Endothelial cell of umbilical vein (primary cell): ENCODE measurements around the gene FRMD4A. TPM values are rescaled to one million over a fixed set of nuclear protein-coding genes. Genes with fewer than 3 reads are reported as not detected.

Experiments used
- BruUV-seq: library from RNA; stranded (reverse); fragments of 400-500 nt; replicated peaks from 2 replicates; lab custom pipeline; 2021; lab: Mats Ljungman, UMichigan
- CTCF ChIA-PET: fragments of 300-600, 350-600 bp; sonication (Branson Sonifier 250); formaldehyde crosslinking; loops from one replicate; lab custom pipeline; 2021; ENCODE audit warnings: antibody characterized with exemption, inconsistent platforms; lab: Charles Lee
- POLR2A ChIA-PET: fragments of 300-600, 350-600 bp; sonication (Branson Sonifier 250); formaldehyde crosslinking; loops from one replicate; lab custom pipeline; 2021; ENCODE audit warnings: antibody characterized with exemption, inconsistent platforms; lab: Charles Lee
- DNase-seq: peaks from one replicate; pipeline ENCODE4 v3.0.0-alpha.2; 2011; ENCODE audit warnings: low read depth, low spot score
- FAIRE-seq: peaks from 2 replicates; lab custom pipeline; 2011; peaks lifted over from hg19 to GRCh38; lab: Jason Lieb, UNC
- H2AFZ ChIP-seq: 2 replicates; pipeline ENCODE4 v1.6.0; 2012; ENCODE audit warnings: low read depth, low read length, control low read depth, inconsistent platforms
- H3K27ac ChIP-seq: 2 replicates; pipeline ENCODE4 v1.5.1; 2011; ENCODE audit warnings: low read depth, mild to moderate bottlenecking, control low read depth, low read length, moderate library complexity; ENCODE audit not compliant: insufficient read depth
- H3K27me3 ChIP-seq, 2 experiments: 2 replicates each; pipeline versions ENCODE4 v1.6.0 to v1.6.1; 2011; ENCODE audit warnings: low read length in 2 of 2, mixed read lengths in 1 of 2; ENCODE audit not compliant: control insufficient read depth in 2 of 2, insufficient read depth in 2 of 2
- H3K36me3 ChIP-seq, 2 experiments: 2 replicates in 1 of 2; 3 replicates in 1 of 2; pipeline ENCODE4 v1.5.1; 2011; ENCODE audit warnings: low read length in 2 of 2, mild to moderate bottlenecking in 1 of 2, moderate library complexity in 1 of 2; ENCODE audit not compliant: control insufficient read depth in 2 of 2, insufficient read depth in 2 of 2; ENCODE audit errors: extremely low read depth in 1 of 2
- H3K4me1 ChIP-seq: 3 replicates; pipeline ENCODE4 v1.5.1; 2011; ENCODE audit warnings: mild to moderate bottlenecking, low read length; ENCODE audit not compliant: control insufficient read depth, insufficient read depth; ENCODE audit errors: extremely low read depth
- H3K4me2 ChIP-seq: 2 replicates; pipeline ENCODE4 v1.6.1; 2011; ENCODE audit warnings: low read length, control low read depth, mixed read lengths; ENCODE audit not compliant: insufficient read depth
- H3K4me3 ChIP-seq, 3 experiments: fragments of 200-600 bp in 1 of 3; sonication (generic), shearing (Covaris generic) in 1 of 3; replicated peaks in 1 of 3; 2 replicates each; pipeline ENCODE4 v1.5.1; 2011 to 2016; ENCODE audit warnings: control low read depth in 3 of 3, low read length in 3 of 3, mild to moderate bottlenecking in 2 of 3, inconsistent platforms in 1 of 3, low read depth in 1 of 3, moderate library complexity in 1 of 3; ENCODE audit not compliant: insufficient read depth in 1 of 3
- H3K79me2 ChIP-seq: 2 replicates; pipeline ENCODE4 v1.6.0; 2012; ENCODE audit warnings: low read length, inconsistent platforms; ENCODE audit not compliant: control insufficient read depth, insufficient read depth
- H3K9ac ChIP-seq: replicated peaks from 2 replicates; pipeline ENCODE3; 2011; ENCODE audit warnings: low read length, control low read depth; ENCODE audit not compliant: insufficient read depth; ENCODE audit errors: extremely low read depth
- H3K9me1 ChIP-seq: replicated peaks from 3 replicates; pipeline ENCODE4 v1.6.0; 2011; ENCODE audit warnings: mild to moderate bottlenecking, low read length; ENCODE audit not compliant: control insufficient read depth, insufficient read depth; ENCODE audit errors: extremely low read depth
- H3K9me3 ChIP-seq: replicated peaks from 2 replicates; pipeline ENCODE4 v1.5.1; 2012; ENCODE audit warnings: low read length, inconsistent platforms; ENCODE audit not compliant: control insufficient read depth, insufficient read depth
- H4K20me1 ChIP-seq: replicated peaks from 2 replicates; pipeline ENCODE3; 2011; ENCODE audit warnings: mild to moderate bottlenecking, low read length; ENCODE audit not compliant: control insufficient read depth, insufficient read depth; ENCODE audit errors: extremely low read depth
- CTCF ChIP-seq, 2 donors: IDR thresholded peaks; 1 replicate in 1 of 2; 2 replicates in 1 of 2; pipeline ENCODE4 v1.5.1; 2011; ENCODE audit warnings: low read length in 2 of 2, mild to moderate bottlenecking in 2 of 2, moderate library complexity in 2 of 2, control low read depth in 1 of 2, inconsistent platforms in 1 of 2, low read depth in 1 of 2; ENCODE audit not compliant: insufficient read depth in 1 of 2; ENCODE audit errors: extremely low read depth in 1 of 2
- EZH2 ChIP-seq: IDR thresholded peaks from 2 replicates; pipeline ENCODE4 v1.6.1; 2012; ENCODE audit warnings: borderline replicate concordance, low read depth, mild to moderate bottlenecking, moderate library complexity, low read length, inconsistent platforms; ENCODE audit not compliant: severe bottlenecking
- FOS ChIP-seq: IDR thresholded peaks from 2 replicates; pipeline ENCODE4 v1.6.1; 2011; ENCODE audit warnings: mild to moderate bottlenecking, low read length, moderate library complexity, borderline replicate concordance; ENCODE audit not compliant: insufficient read depth
- GATA2 ChIP-seq: IDR thresholded peaks from 2 replicates; pipeline ENCODE4 v1.7.0; 2011; ENCODE audit warnings: low read depth, mild to moderate bottlenecking, moderate library complexity, mixed read lengths, low read length; ENCODE audit not compliant: insufficient read length, insufficient read depth
- JUN ChIP-seq: IDR thresholded peaks from 2 replicates; pipeline ENCODE4 v1.6.1; 2011; ENCODE audit warnings: borderline replicate concordance, low read depth; ENCODE audit not compliant: insufficient read length, insufficient read depth
- MYC ChIP-seq: IDR thresholded peaks from one replicate; pipeline ENCODE4 v1.6.1; 2011; ENCODE audit warnings: mild to moderate bottlenecking, low read depth, low read length
- POLR2A ChIP-seq: IDR thresholded peaks from 2 replicates; pipeline ENCODE4 v1.6.1; 2012; ENCODE audit warnings: low read depth, mild to moderate bottlenecking, control low read depth, low read length
- POLR2AphosphoS5 ChIP-seq: IDR thresholded peaks from 2 replicates; pipeline ENCODE4 v1.6.1; 2012; ENCODE audit warnings: low read depth, mild to moderate bottlenecking, control low read depth, low read length, moderate library complexity; ENCODE audit not compliant: insufficient read depth
- dilution Hi-C: fragments of 300-500 bp; cut with MboI; formaldehyde crosslinking; loops from one replicate; pipeline ENCODE4 v1.15.0; 2019; ENCODE audit warnings: low sequenced_read_pairs; ENCODE audit not compliant: extremely low pct_ligation_motif_present
- intact Hi-C: fragments of 100-400 bp; cut with micrococcal nuclease; formaldehyde crosslinking; loops from one replicate; pipeline ENCODE4 v1.10.0; 2022
- polyA plus RNA-seq, 4 experiments: library from polyadenylated mRNA; depleted of rRNA in 3 of 4; stranded (reverse) in 3 of 4; unstranded in 1 of 4; fragments of >200 nt; gene quantifications; 2 replicates each; pipeline versions ENCODE4 v1.2.1 to v1.2.3, GENCODE V29; 2011 to 2012; ENCODE audit warnings: missing spikeins in 1 of 4
- total RNA-seq: library from RNA; stranded (reverse); gene quantifications from 2 replicates; pipeline ENCODE4 v1.2.3, GENCODE V29; 2021
- TF ChIP-seq, protein P1 (sequence below): IDR thresholded peaks from 2 replicates; pipeline ENCODE4 v1.6.1; 2011; ENCODE audit not compliant: insufficient read depth, insufficient read length

FRMD4A gene
- total and polyA plus RNA-seq, 2 donors (not counting 3 experiments of a cell fraction or from before 2014, with no cell fraction given), result 123 to 148 TPM

DNA sequence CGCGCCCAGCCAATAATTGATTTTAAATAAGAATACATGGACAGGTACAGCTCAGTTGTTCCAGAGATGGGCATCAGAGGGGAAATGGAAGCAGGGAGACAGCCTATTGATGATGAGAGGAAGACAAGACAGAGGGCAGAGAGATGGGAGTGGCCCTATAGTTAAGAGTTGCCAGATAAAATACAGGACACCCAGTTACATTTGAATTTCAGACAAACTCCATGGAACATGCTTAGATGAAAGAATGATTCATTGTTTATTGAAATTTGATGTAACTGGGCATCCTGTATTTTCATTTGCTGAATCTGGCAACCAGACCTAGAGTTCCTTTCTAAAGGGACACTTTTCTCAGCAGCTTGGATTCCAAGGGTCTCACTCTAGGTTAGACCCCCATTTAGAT, 341.1 kb downstream of the FRMD4A start:
- H3K27me3 ChIP-seq, result no peaks in the 10 kb centered on the region
- H2AFZ ChIP-seq, result no peak overlapping the region
- H3K4me1 ChIP-seq, result peaks cover 80% of the 10 kb centered on the region
- FAIRE-seq, result no peak
- no peaks in the 10 kb centered on the region for H4K20me1 ChIP-seq
- H3K4me3 ChIP-seq, result no peak overlapping the region
- peak; percentile 36 for DNase-seq
- no peak for TF ChIP-seq GATA2
- no peak for TF ChIP-seq CTCF (IDR thresholded peaks at IDR 0.05; ENCODE audit: extremely low read depth in 1 of 2, insufficient read depth in 1 of 2, low read depth in 1 of 2, low read length in 2 of 2)
- TF ChIP-seq, protein P1, sequence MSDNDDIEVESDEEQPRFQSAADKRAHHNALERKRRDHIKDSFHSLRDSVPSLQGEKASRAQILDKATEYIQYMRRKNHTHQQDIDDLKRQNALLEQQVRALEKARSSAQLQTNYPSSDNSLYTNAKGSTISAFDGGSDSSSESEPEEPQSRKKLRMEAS, result no peak
- no peak for TF ChIP-seq FOS
- no peak for TF ChIP-seq EZH2
- no peak for TF ChIP-seq MYC
- no peak for TF ChIP-seq POLR2AphosphoS5
- TF ChIP-seq JUN, result no peak
- TF ChIP-seq POLR2A, result no peak
- H3K9ac ChIP-seq, result peak overlapping the region; percentile 86
- ChIA-PET POLR2A (interaction anchor here (0.6 kb wide), 1 partner anchor 392 kb away, joined by 5 read pairs; no protein-coding TSS in a partner anchor), CTCF (interaction anchor here (1.2 to 3.1 kb wide), 5 partner anchors 9 to 207 kb away, joined by 3 to 15 read pairs (median 3); no protein-coding TSS in a partner anchor)
- H3K79me2 ChIP-seq, result peaks cover 14% of the 10 kb centered on the region
- H3K9me1 ChIP-seq, result no peaks in the 10 kb centered on the region
- dilution Hi-C loops, result no loop called here
- intact Hi-C loops, result loop anchor here (1.0 to 2.0 kb wide), 5 partner anchors 44 to 202 kb away; no protein-coding TSS in a partner anchor
- no peaks in the 10 kb centered on the region for H3K9me3 ChIP-seq
- BruUV-seq, result no TSS peak
- no peaks in the 10 kb centered on the region for H3K36me3 ChIP-seq
- peak overlapping the region; percentile 80 for H3K4me2 ChIP-seq
- peak overlapping the region; percentile 95 for H3K27ac ChIP-seq
